HepG2 (cell line): ENCODE measurements around the gene MRPS5. TPM values are rescaled to one million over a fixed set of nuclear protein-coding genes. Genes with fewer than 3 reads are reported as not detected.

ENCODE experiments used
- ATAC-seq: fragments of 200-7000 bp; cut with Tn5 transposase; 3 replicates; pipeline ENCODE4 v1.9.1; 2020; ENCODE audit warnings: mild to moderate bottlenecking, moderate library complexity
- BruUV-seq: library from RNA; stranded (reverse); fragments of 400-500 nt; replicated peaks from 2 replicates; lab custom pipeline; 2021; lab: Mats Ljungman, UMichigan
- CTCF ChIA-PET: fragments of 300-600 bp; formaldehyde crosslinking; extraction: SDS; loops from one replicate; lab custom pipeline; 2021; ENCODE audit warnings: low total read pairs, inconsistent platforms, low intra/inter-chr PET ratio; lab: Yijun Ruan, JAX
- POLR2A ChIA-PET: fragments of 350-600 bp; sonication (Branson Sonifier 250); formaldehyde crosslinking; loops from one replicate; lab custom pipeline; 2020; ENCODE audit warnings: antibody characterized with exemption, inconsistent platforms; lab: Yijun Ruan, JAX
- DNase-seq: peaks from one replicate; pipeline ENCODE4 v3.0.0-alpha.2; 2015; ENCODE audit warnings: low spot score
- FAIRE-seq: peaks from 3 replicates; lab custom pipeline; 2011; peaks lifted over from hg19 to GRCh38; lab: Jason Lieb, UNC
- H2AFZ ChIP-seq: one replicate; pipeline ENCODE4 v1.6.1; 2011; ENCODE audit warnings: low read length, inconsistent platforms
- H3K27ac ChIP-seq: fragments of 300-600 bp; 3 replicates; pipeline ENCODE4 v1.8.0; 2011; ENCODE audit warnings: mixed run types, mild to moderate bottlenecking, mixed read lengths, low read length, inconsistent platforms; ENCODE audit not compliant: insufficient read depth; ENCODE audit errors: extremely low read length
- H3K27me3 ChIP-seq, 2 experiments: fragments of 200-600 bp in 1 of 2; 2 replicates in 1 of 2; 3 replicates in 1 of 2; pipeline versions ENCODE4 v1.6.0 to v1.8.0; 2011; ENCODE audit warnings: low read length in 2 of 2, mild to moderate bottlenecking in 2 of 2, moderate library complexity in 2 of 2, inconsistent platforms in 1 of 2; ENCODE audit not compliant: insufficient read depth in 2 of 2, control insufficient read depth in 1 of 2
- H3K36me3 ChIP-seq, 2 experiments: fragments of 200-600 bp in 1 of 2; replicated peaks in 1 of 2; 2 replicates in 1 of 2; 3 replicates in 1 of 2; pipeline versions ENCODE4 v1.5.1 to v1.8.0; 2011; ENCODE audit warnings: low read length in 2 of 2, inconsistent platforms in 1 of 2; ENCODE audit not compliant: insufficient read depth in 2 of 2, control insufficient read depth in 1 of 2
- H3K4me1 ChIP-seq: 2 replicates; pipeline ENCODE4 v1.5.1; 2012; ENCODE audit warnings: low read length, inconsistent platforms; ENCODE audit not compliant: insufficient read depth
- H3K4me2 ChIP-seq: 2 replicates; pipeline ENCODE4 v1.6.0; 2011; ENCODE audit warnings: low read depth, low read length, inconsistent platforms
- H3K4me3 ChIP-seq, 3 experiments: fragments of 200-600 bp in 1 of 3; sonication (generic), shearing (Covaris generic) in 1 of 3; replicated peaks in 1 of 3; 2 replicates each; pipeline ENCODE4 v1.5.1; 2011 to 2016; ENCODE audit warnings: low read length in 3 of 3, inconsistent platforms in 2 of 3, low read depth in 2 of 3, mild to moderate bottlenecking in 2 of 3, control low read depth in 1 of 3, mixed read lengths in 1 of 3; ENCODE audit not compliant: insufficient read depth in 1 of 3
- H3K79me2 ChIP-seq: one replicate; pipeline ENCODE4 v1.6.1; 2011; ENCODE audit warnings: low read length, inconsistent platforms; ENCODE audit not compliant: insufficient read depth
- H3K9ac ChIP-seq: 2 replicates; pipeline ENCODE4 v1.6.0; 2011; ENCODE audit warnings: mild to moderate bottlenecking, low read depth, low read length, inconsistent platforms; ENCODE audit not compliant: insufficient read depth
- H3K9me3 ChIP-seq: 2 replicates; pipeline ENCODE4 v1.5.1; 2012; ENCODE audit warnings: mild to moderate bottlenecking, low read length
- H4K20me1 ChIP-seq: 2 replicates; pipeline ENCODE4 v1.6.0; 2011; ENCODE audit warnings: inconsistent platforms, mild to moderate bottlenecking, low read length, moderate library complexity; ENCODE audit not compliant: insufficient read depth
- DNMT3B ChIP-seq: conservative IDR thresholded peaks from 2 replicates; pipeline ENCODE4 v1.6.1; 2016; ENCODE audit warnings: missing biosample characterization, control low read depth
- GPN1 ChIP-seq: sonication (generic); formaldehyde crosslinking; IDR thresholded peaks from 2 replicates; pipeline ENCODE4 v1.5.1; 2020; ENCODE audit warnings: missing genetic modification reagents, borderline replicate concordance
- HDAC1 ChIP-seq: sonication (generic); formaldehyde crosslinking; IDR thresholded peaks from 2 replicates; pipeline ENCODE4 v1.5.1; 2020; ENCODE audit warnings: mild to moderate bottlenecking, missing genetic modification reagents
- HMG20B ChIP-seq: conservative IDR thresholded peaks from 2 replicates; pipeline ENCODE4 v1.6.1; 2016; ENCODE audit warnings: missing genetic modification reagents, missing compliant biosample characterization
- HMGA1 ChIP-seq: sonication (generic); formaldehyde crosslinking; conservative IDR thresholded peaks from 2 replicates; pipeline ENCODE4 v1.4.0; 2020; ENCODE audit warnings: missing genetic modification reagents
- MEIS1 ChIP-seq: sonication (generic); formaldehyde crosslinking; IDR thresholded peaks from 2 replicates; pipeline ENCODE4 v1.9.0; 2021; ENCODE audit warnings: mild to moderate bottlenecking, missing genetic modification reagents, moderate library complexity, borderline replicate concordance
- MLX ChIP-seq: IDR thresholded peaks from 2 replicates; pipeline ENCODE4 v1.6.1; 2016
- PAX8 ChIP-seq: sonication (generic); formaldehyde crosslinking; IDR thresholded peaks from 2 replicates; pipeline ENCODE4 v1.8.0; 2022; ENCODE audit warnings: mild to moderate bottlenecking, missing genetic modification reagents, borderline replicate concordance
- POGZ ChIP-seq: sonication (generic); formaldehyde crosslinking; IDR thresholded peaks from 2 replicates; pipeline ENCODE4 v1.4.0; 2020; ENCODE audit warnings: mild to moderate bottlenecking, missing genetic modification reagents
- RBAK ChIP-seq: sonication (generic); formaldehyde crosslinking; IDR thresholded peaks from 2 replicates; pipeline ENCODE4 v1.5.1; 2020; ENCODE audit warnings: mild to moderate bottlenecking, missing genetic modification reagents
- SALL2 ChIP-seq: sonication (generic); formaldehyde crosslinking; IDR thresholded peaks from 2 replicates; pipeline ENCODE4 v1.8.1; 2023; ENCODE audit warnings: mild to moderate bottlenecking, missing genetic modification reagents, inconsistent platforms
- SRY ChIP-seq: sonication (generic); formaldehyde crosslinking; IDR thresholded peaks from 2 replicates; pipeline ENCODE4 v1.8.0; 2022; ENCODE audit warnings: mild to moderate bottlenecking, missing genetic modification reagents
- SSRP1 ChIP-seq: IDR thresholded peaks from 2 replicates; pipeline ENCODE4 v1.6.1; 2016; ENCODE audit warnings: control low read depth
- SYNCRIP ChIP-seq: fragments of 200-400 bp; formaldehyde crosslinking; IDR thresholded peaks from 2 replicates; pipeline ENCODE4 v1.6.1; 2018; ENCODE audit warnings: mild to moderate bottlenecking, low read depth, low read length; ENCODE audit not compliant: insufficient read depth
- TERF1 ChIP-seq: sonication (generic); formaldehyde crosslinking; IDR thresholded peaks from 2 replicates; pipeline ENCODE4 v1.8.0; 2022; ENCODE audit warnings: mild to moderate bottlenecking, missing genetic modification reagents, moderate library complexity
- ZFP62 ChIP-seq: sonication (generic); formaldehyde crosslinking; IDR thresholded peaks from 2 replicates; pipeline ENCODE4 v1.4.0; 2020; ENCODE audit warnings: missing genetic modification reagents
- ZNF234 ChIP-seq: sonication (generic); formaldehyde crosslinking; conservative IDR thresholded peaks from 2 replicates; pipeline ENCODE4 v1.5.1; 2020; ENCODE audit warnings: mild to moderate bottlenecking, missing genetic modification reagents
- ZNF260 ChIP-seq: sonication (generic); formaldehyde crosslinking; IDR thresholded peaks from 2 replicates; pipeline ENCODE4 v1.4.0; 2020; ENCODE audit warnings: missing genetic modification reagents, low read depth, mild to moderate bottlenecking, borderline replicate concordance
- ZNF383 ChIP-seq: sonication (generic); formaldehyde crosslinking; IDR thresholded peaks from 2 replicates; pipeline ENCODE4 v1.4.0; 2020; ENCODE audit warnings: missing genetic modification reagents, mild to moderate bottlenecking, borderline replicate concordance
- ZNF432 ChIP-seq: sonication (generic); formaldehyde crosslinking; IDR thresholded peaks from 2 replicates; pipeline ENCODE4 v1.5.0; 2020; ENCODE audit warnings: missing genetic modification reagents, mild to moderate bottlenecking, borderline replicate concordance
- ZNF441 ChIP-seq: sonication (generic); formaldehyde crosslinking; IDR thresholded peaks from 2 replicates; pipeline ENCODE4 v1.7.0; 2021; ENCODE audit warnings: missing genetic modification reagents, borderline replicate concordance
- ZNF510 ChIP-seq: sonication (generic); formaldehyde crosslinking; IDR thresholded peaks from 2 replicates; pipeline ENCODE4 v1.4.0; 2020; ENCODE audit warnings: low read depth, mild to moderate bottlenecking, missing genetic modification reagents
- ZNF589 ChIP-seq: sonication (generic); formaldehyde crosslinking; conservative IDR thresholded peaks from 2 replicates; pipeline ENCODE4 v1.8.0; 2022; ENCODE audit warnings: mild to moderate bottlenecking, moderate library complexity, missing genetic modification reagents
- ZNF607 ChIP-seq: sonication (generic); formaldehyde crosslinking; IDR thresholded peaks from 2 replicates; pipeline ENCODE4 v1.5.1; 2020; ENCODE audit warnings: missing genetic modification reagents, mild to moderate bottlenecking, borderline replicate concordance
- WGBS: methylation state at CpG from one replicate; pipeline ENCODE4 v1.1.6; 2017; ENCODE audit warnings: low lambda C conversion rate; 5-methylcytosine and 5-hydroxymethylcytosine counted together
- in situ Hi-C: cut with HindIII; loops from 2 replicates; pipeline ENCODE4 v1.10.0; 2017; ENCODE audit warnings: low pct_unique_long_range_greater_than_20kb; ENCODE audit not compliant: extremely low pct_ligation_motif_present
- intact Hi-C: fragments of 100-400 bp; cut with micrococcal nuclease; formaldehyde crosslinking; loops from one replicate; pipeline ENCODE4 v1.10.0; 2022; ENCODE audit not compliant: unreplicated experiment
- polyA plus RNA-seq, 8 experiments: library from polyadenylated mRNA; depleted of rRNA in 3 of 8; stranded (reverse) in 7 of 8; unstranded in 1 of 8; fragments of >200 nt; fragmentation: Illumina TruSeq in 4 of 8; extraction: Trizol in 4 of 8; gene quantifications; 2 replicates each; pipeline versions ENCODE4 v1.2.1 to v1.2.3, GENCODE V29; 2011 to 2016; ENCODE audit warnings: low read depth in 4 of 8, missing spikeins in 1 of 8, mixed read lengths in 1 of 8; ENCODE audit not compliant: insufficient read depth in 1 of 8
- total RNA-seq, 5 experiments: library from RNA; depleted of rRNA; stranded (reverse); fragments of >200 nt; fragmentation: Illumina TruSeq; extraction: Trizol; gene quantifications; 2 replicates each; pipeline ENCODE4 v1.2.3, GENCODE V29; 2016; ENCODE audit warnings: low read depth in 1 of 5
- TF ChIP-seq, protein P1 (sequence below): sonication (generic); formaldehyde crosslinking; IDR thresholded peaks from 2 replicates; pipeline ENCODE4 v1.8.0; 2022; ENCODE audit warnings: missing genetic modification reagents, low read depth, mild to moderate bottlenecking, borderline replicate concordance

MRPS5 gene
- total and polyA plus RNA-seq, 2 of the 13 experiments (the other 11 are each of a cell fraction or from before 2014, with no cell fraction given): 98.8 to 134 TPM

- TF ChIP-seq MLX (CRISPR knock-in tag) (no peak), HMGA1 (no peak), ZNF432 (CRISPR knock-in tag) (no peak), HDAC1 (no peak), SALL2 (CRISPR knock-in tag) (no peak), PAX8 (CRISPR knock-in tag) (no peak)
Measured at GRCh38 chr2:95121093-95121406, 558 bp downstream of the MRPS5 start (continued).

DNA sequence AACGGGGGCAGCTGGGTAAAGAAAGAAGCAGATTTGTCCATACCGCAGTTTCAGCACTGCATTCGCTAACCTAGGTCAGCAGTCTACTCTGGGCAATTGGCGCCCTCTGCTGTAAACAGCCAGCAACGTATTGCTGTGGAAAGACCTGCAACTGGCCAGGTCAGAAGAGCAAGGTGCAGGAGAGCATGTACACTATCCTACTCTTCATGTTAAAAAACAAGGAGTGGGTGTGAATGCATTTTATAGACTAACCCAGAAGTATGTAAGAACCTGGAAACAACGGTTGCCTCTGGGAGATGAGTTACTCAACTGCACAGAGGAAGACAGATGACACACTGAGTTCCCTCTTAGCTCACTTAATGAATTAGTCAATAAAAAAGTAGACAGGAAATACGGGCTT is 6.2 kb downstream of the MRPS5 start:
- BruUV-seq: no TSS peak
- H3K79me2 ChIP-seq: peaks cover 26% of the 10 kb centered on the region
- POLR2A ChIA-PET: no interaction called here
- H3K27me3 ChIP-seq: no peaks in the 10 kb centered on the region
- peak; percentile 100 for ATAC-seq
- no peak overlapping the region for H3K9ac ChIP-seq
- CTCF ChIA-PET: interaction anchor here (1.2 to 4.1 kb wide), 4 partner anchors 38 to 129 kb away, joined by 3 to 34 read pairs (median 12); no protein-coding TSS in a partner anchor
- peaks cover 21% of the 10 kb centered on the region for H4K20me1 ChIP-seq
- intact Hi-C loops: loop anchor here (1.0 kb wide), 3 partner anchors 35 to 129 kb away; no protein-coding TSS in a partner anchor
- H3K36me3 ChIP-seq: peaks cover 11 to 47% of the 10 kb centered on the region in 2 experiments
- H3K9me3 ChIP-seq: no peaks in the 10 kb centered on the region
- no peak overlapping the region for H3K4me2 ChIP-seq
- peaks cover 36% of the 10 kb centered on the region for H3K4me1 ChIP-seq
- no peak overlapping the region for H2AFZ ChIP-seq
- no peak overlapping the region for H3K27ac ChIP-seq
- no peak overlapping the region for H3K4me3 ChIP-seq
- in situ Hi-C loops: no loop called here
- DNase-seq: peak; percentile 80
- peak; percentile 87 for FAIRE-seq
- WGBS: 30% methylated on average over 7 of the region's 7 CpGs
- TF ChIP-seq ZNF234: no peak
- TF ChIP-seq ZNF607 (CRISPR knock-in tag): no peak
- TF ChIP-seq GPN1: no peak
- TF ChIP-seq POGZ (CRISPR knock-in tag): 0 out of 2 replicates have a peak, but pooled peaks have one; percentile 36
- TF ChIP-seq ZFP62: no peak
- TF ChIP-seq ZNF260: no peak
- no peak for TF ChIP-seq ZNF383 (CRISPR knock-in tag)
- TF ChIP-seq MEIS1 (CRISPR knock-in tag): no peak
- TF ChIP-seq SRY (CRISPR knock-in tag): no peak
- TF ChIP-seq RBAK: no peak
- no peak for TF ChIP-seq SYNCRIP
- no peak for TF ChIP-seq HMG20B (CRISPR knock-in tag)
- TF ChIP-seq ZNF589: no peak
- TF ChIP-seq ZNF510 (CRISPR knock-in tag): no peak
- no peak for TF ChIP-seq DNMT3B (CRISPR knock-in tag)
- TF ChIP-seq SSRP1 (CRISPR knock-in tag): no peak
- TF ChIP-seq ZNF441 (CRISPR knock-in tag): no peak
- TF ChIP-seq, protein P1, sequence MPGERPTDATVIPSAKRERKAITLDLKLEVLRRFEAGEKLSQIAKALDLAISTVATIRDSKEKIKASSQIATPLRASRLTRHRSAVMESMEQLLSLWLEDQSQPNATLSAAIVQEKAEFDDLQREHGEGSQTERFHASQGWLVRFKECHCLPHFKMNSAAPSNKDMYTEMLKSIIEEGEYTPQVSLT: no peak
- no peak for TF ChIP-seq TERF1 (CRISPR knock-in tag)
